Measurements from ENCODE around the gene KSR2. TPM values are rescaled to one million over a fixed set of nuclear protein-coding genes. Genes with fewer than 3 reads are reported as not detected.

The KSR2 gene
- total and polyA plus RNA-seq, 2 donors (not counting 3 experiments of a cell fraction or from before 2014, with no cell fraction given) = 2.1 to 5.2 TPM

DNA sequence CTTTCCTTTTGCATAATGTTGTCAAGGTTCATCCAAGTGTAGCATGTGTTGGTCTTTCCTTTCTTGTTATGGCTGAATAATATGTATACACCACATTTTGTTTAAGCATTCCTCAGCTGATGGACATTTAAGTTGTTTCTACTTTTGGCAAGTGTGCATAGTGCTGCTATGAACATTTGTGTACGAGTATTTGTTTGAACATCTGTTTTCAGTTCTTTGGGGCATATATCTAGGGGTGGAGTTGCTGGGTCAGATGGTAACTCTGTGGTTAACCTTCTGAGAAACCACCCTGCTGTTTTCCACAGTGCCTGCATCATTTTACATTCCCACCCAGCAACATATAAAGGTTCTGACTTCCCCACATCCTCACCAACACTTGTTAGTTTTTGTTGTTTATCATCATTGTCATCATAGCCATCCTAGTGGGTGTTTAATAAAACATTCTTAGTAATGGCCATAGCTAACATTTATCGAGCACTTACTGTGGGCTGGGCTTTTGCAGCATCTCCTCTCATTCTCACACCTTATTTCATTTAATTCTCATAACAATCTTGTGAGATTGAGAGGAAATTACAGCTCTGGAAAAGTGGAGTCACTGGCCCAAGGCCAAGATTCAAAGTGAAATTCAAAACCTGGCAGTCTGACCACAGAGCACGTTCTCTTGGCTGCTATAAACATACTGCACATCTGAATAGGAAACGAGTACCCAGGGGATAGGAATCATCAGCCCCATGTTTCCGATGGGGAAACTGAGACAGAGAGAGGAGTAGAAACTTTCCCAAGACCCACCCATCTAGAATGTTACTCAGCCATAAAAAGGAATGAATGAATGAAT, 193.6 kb downstream of the KSR2 start:
- no TSS peak for BruUV-seq (replicated peaks)
- FAIRE-seq (no peak), DNase-seq (ENCODE audit: low read depth, low spot score) (peak; percentile 76)
- Histone ChIP-seq H3K4me1 (ENCODE audit: control insufficient read depth, extremely low read depth, insufficient read depth, low read length) (no peaks in the 10 kb centered on the region), H3K27ac (ENCODE audit: insufficient read depth, low read depth, low read length) (no peak overlapping the region), H3K4me2 (ENCODE audit: insufficient read depth, low read length) (no peak overlapping the region), H2AFZ (ENCODE audit: low read depth, low read length) (no peak overlapping the region), H3K27me3 (ENCODE audit: control insufficient read depth in 2 of 2, insufficient read depth in 2 of 2, low read length in 2 of 2) (no peaks in the 10 kb centered on the region), H3K79me2 (ENCODE audit: control insufficient read depth, insufficient read depth, low read length) (no peaks in the 10 kb centered on the region), H3K36me3 (ENCODE audit: control insufficient read depth in 2 of 2, extremely low read depth in 1 of 2, insufficient read depth in 2 of 2, low read length in 2 of 2) (no peaks in the 10 kb centered on the region), H3K4me3 (replicated peaks in 1 of 3; ENCODE audit: insufficient read depth in 1 of 3, low read depth in 1 of 3, low read length in 3 of 3) (no peak overlapping the region), H4K20me1 (replicated peaks; ENCODE audit: control insufficient read depth, extremely low read depth, insufficient read depth, low read length) (no peaks in the 10 kb centered on the region), H3K9me1 (replicated peaks; ENCODE audit: control insufficient read depth, extremely low read depth, insufficient read depth, low read length) (no peaks in the 10 kb centered on the region), H3K9ac (replicated peaks; ENCODE audit: extremely low read depth, insufficient read depth, low read length) (no peak overlapping the region), H3K9me3 (replicated peaks; ENCODE audit: control insufficient read depth, insufficient read depth, low read length) (no peaks in the 10 kb centered on the region)
- CTCF ChIA-PET = interaction anchor here (1.1 to 1.9 kb wide), 3 partner anchors 10 to 408 kb away, joined by 3 to 4 read pairs (median 4); no protein-coding TSS in a partner anchor
- intact Hi-C loops (cut with micrococcal nuclease) (no loop called here), dilution Hi-C loops (cut with MboI; ENCODE audit: extremely low pct_ligation_motif_present, low sequenced_read_pairs) (no loop called here)
- POLR2A ChIA-PET = no interaction called here
- TF ChIP-seq JUN (IDR thresholded peaks at IDR 0.05; ENCODE audit: borderline replicate concordance, insufficient read depth, insufficient read length, low read depth) (no peak), MYC (IDR thresholded peaks at IDR 0.05; ENCODE audit: low read depth, low read length) (no peak)
- TF ChIP-seq, protein P1, sequence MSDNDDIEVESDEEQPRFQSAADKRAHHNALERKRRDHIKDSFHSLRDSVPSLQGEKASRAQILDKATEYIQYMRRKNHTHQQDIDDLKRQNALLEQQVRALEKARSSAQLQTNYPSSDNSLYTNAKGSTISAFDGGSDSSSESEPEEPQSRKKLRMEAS (IDR thresholded peaks at IDR 0.05; ENCODE audit: insufficient read depth, insufficient read length) = no peak

DNA sequence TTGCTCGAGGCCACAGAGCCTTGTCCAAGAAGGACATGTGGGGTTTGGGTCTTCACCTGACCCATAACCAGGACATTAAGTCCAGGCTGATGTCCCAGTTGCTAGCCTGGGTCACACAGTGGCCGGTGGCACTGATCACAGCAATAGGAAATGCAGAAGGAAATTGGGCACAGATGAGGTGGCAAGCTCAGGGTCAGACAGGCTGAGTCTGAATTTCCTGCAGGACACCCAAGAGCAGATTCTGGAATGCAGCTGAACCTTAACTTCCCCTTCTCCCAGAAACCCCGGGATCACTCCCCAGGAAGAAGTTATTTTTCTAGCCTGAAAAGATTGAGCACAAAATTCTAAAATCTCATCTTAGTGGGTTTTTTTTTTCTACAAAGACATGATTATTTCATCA, 199.9 kb downstream of the KSR2 start:
- dilution Hi-C loops (cut with MboI; ENCODE audit: extremely low pct_ligation_motif_present, low sequenced_read_pairs) (no loop called here), intact Hi-C loops (cut with micrococcal nuclease) (loop anchor here (1.0 kb wide), 1 partner anchor 84 kb away; no protein-coding TSS in a partner anchor)
- Histone ChIP-seq H3K9me1 (replicated peaks; ENCODE audit: control insufficient read depth, extremely low read depth, insufficient read depth, low read length) (no peaks in the 10 kb centered on the region), H3K9ac (replicated peaks; ENCODE audit: extremely low read depth, insufficient read depth, low read length) (no peak overlapping the region), H3K4me1 (ENCODE audit: control insufficient read depth, extremely low read depth, insufficient read depth, low read length) (peaks cover 17% of the 10 kb centered on the region), H3K9me3 (replicated peaks; ENCODE audit: control insufficient read depth, insufficient read depth, low read length) (peaks cover 1% of the 10 kb centered on the region), H3K27ac (ENCODE audit: insufficient read depth, low read depth, low read length) (peak overlapping the region; percentile 13), H4K20me1 (replicated peaks; ENCODE audit: control insufficient read depth, extremely low read depth, insufficient read depth, low read length) (no peaks in the 10 kb centered on the region), H3K36me3 (ENCODE audit: control insufficient read depth in 2 of 2, extremely low read depth in 1 of 2, insufficient read depth in 2 of 2, low read length in 2 of 2) (no peaks in the 10 kb centered on the region), H3K4me2 (ENCODE audit: insufficient read depth, low read length) (peak overlapping the region; percentile 2), H3K4me3 (replicated peaks in 1 of 3; ENCODE audit: insufficient read depth in 1 of 3, low read depth in 1 of 3, low read length in 3 of 3) (no peak overlapping the region), H3K27me3 (ENCODE audit: control insufficient read depth in 2 of 2, insufficient read depth in 2 of 2, low read length in 2 of 2) (no peaks in the 10 kb centered on the region), H2AFZ (ENCODE audit: low read depth, low read length) (peak overlapping the region; percentile 39), H3K79me2 (ENCODE audit: control insufficient read depth, insufficient read depth, low read length) (no peaks in the 10 kb centered on the region)
- peak; percentile 21 for DNase-seq (ENCODE audit: low read depth, low spot score)
- CTCF ChIA-PET = interaction anchor here (1.4 kb wide), 1 partner anchor 180 kb away, joined by 4 read pairs; no protein-coding TSS in a partner anchor
- BruUV-seq (replicated peaks) = no TSS peak
- no peak for TF ChIP-seq JUN (IDR thresholded peaks at IDR 0.05; ENCODE audit: borderline replicate concordance, insufficient read depth, insufficient read length, low read depth)
- peak; percentile 86 for TF ChIP-seq POLR2AphosphoS5 (IDR thresholded peaks at IDR 0.05; ENCODE audit: insufficient read depth, low read depth, low read length)
- peak; percentile 77 for TF ChIP-seq FOS (IDR thresholded peaks at IDR 0.05; ENCODE audit: borderline replicate concordance, insufficient read depth, low read length)
- TF ChIP-seq POLR2A (IDR thresholded peaks at IDR 0.05; ENCODE audit: low read depth, low read length) = no peak
- TF ChIP-seq, protein P2, sequence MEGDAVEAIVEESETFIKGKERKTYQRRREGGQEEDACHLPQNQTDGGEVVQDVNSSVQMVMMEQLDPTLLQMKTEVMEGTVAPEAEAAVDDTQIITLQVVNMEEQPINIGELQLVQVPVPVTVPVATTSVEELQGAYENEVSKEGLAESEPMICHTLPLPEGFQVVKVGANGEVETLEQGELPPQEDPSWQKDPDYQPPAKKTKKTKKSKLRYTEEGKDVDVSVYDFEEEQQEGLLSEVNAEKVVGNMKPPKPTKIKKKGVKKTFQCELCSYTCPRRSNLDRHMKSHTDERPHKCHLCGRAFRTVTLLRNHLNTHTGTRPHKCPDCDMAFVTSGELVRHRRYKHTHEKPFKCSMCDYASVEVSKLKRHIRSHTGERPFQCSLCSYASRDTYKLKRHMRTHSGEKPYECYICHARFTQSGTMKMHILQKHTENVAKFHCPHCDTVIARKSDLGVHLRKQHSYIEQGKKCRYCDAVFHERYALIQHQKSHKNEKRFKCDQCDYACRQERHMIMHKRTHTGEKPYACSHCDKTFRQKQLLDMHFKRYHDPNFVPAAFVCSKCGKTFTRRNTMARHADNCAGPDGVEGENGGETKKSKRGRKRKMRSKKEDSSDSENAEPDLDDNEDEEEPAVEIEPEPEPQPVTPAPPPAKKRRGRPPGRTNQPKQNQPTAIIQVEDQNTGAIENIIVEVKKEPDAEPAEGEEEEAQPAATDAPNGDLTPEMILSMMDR (IDR thresholded peaks at IDR 0.05; ENCODE audit: extremely low read depth in 1 of 2, insufficient read depth in 1 of 2, low read depth in 1 of 2, low read length in 2 of 2) = no peak
- no peak for TF ChIP-seq MYC (IDR thresholded peaks at IDR 0.05; ENCODE audit: low read depth, low read length)
- TF ChIP-seq, protein P1 (IDR thresholded peaks at IDR 0.05; ENCODE audit: insufficient read depth, insufficient read length) = no peak
- no peak for TF ChIP-seq EZH2 (IDR thresholded peaks at IDR 0.05; ENCODE audit: borderline replicate concordance, low read depth, low read length, severe bottlenecking)
- TF ChIP-seq GATA2 (IDR thresholded peaks at IDR 0.05; ENCODE audit: insufficient read depth, insufficient read length, low read depth, low read length) = peak; percentile 42
- peak; percentile 80 for FAIRE-seq
- POLR2A ChIA-PET = no interaction called here

Data from endothelial cell of umbilical vein (primary cell).